SK-N-MC (cell line): ENCODE results near the gene IFNLR1.

Experiments used
- EZH2 ChIP-seq: fragments of 200-600 bp; sonication (generic); IDR thresholded peaks from one replicate; pipeline ENCODE4 v1.6.1; 2017; ENCODE audit warnings: antibody characterized with exemption
- POLR2AphosphoS5 ChIP-seq: IDR thresholded peaks from 2 replicates; pipeline ENCODE4 v1.6.1; 2012; ENCODE audit warnings: mild to moderate bottlenecking, low read depth, low read length, borderline replicate concordance

- TF ChIP-seq POLR2AphosphoS5 (no peak), EZH2 (no peak)
Measured at GRCh38 chr1:24173638-24174575, 13.2 kb downstream of the IFNLR1 start.
